HG03571 (cell line): ENCODE measurements around the gene ARHGAP6.

Experiments used
- ATAC-seq: cut with Tn5 transposase; IDR thresholded peaks from one replicate; pipeline ENCODE4 v1.9.1; 2021; ENCODE audit not compliant: unreplicated experiment

The ARHGAP6 gene

GRCh38 chrX:11434607-11435006 lies 231.1 kb downstream of the ARHGAP6 start:
- no peak for ATAC-seq

GRCh38 chrX:11431786-11432185 lies 233.9 kb downstream of the ARHGAP6 start:
- ATAC-seq = no peak

GRCh38 chrX:11430271-11430670 lies 235.4 kb downstream of the ARHGAP6 start:
- ATAC-seq = no peak

DNA sequence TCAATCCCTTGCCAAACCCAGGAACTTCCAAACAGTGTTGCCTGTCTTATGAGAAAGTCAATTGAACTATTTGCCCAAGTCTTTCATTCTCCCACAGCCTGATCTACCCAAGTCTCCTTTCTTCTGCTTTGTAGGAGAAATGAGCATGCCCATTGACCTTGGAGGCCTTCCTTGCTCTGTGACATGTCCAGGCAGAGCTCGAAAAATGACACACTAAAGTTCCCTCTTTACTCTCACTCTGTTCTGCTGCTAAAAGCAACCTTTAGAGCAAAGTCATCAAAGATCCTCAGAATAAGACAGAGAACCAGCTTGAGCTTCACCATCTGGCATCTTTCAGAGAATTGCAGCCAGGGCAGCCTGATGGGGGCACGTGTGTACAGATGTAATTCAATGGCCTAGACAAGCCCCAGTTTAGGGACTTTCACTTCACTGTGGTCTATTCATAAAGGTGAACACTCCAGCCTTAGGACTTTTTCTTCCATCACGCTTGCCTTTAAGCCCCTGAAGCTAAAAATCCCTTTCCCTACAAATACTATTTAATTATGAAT lies 236.1 kb downstream of the ARHGAP6 start:
- no peak for ATAC-seq

GRCh38 chrX:11427453-11428071 lies 238.2 kb downstream of the ARHGAP6 start:
- ATAC-seq = no peak

- ATAC-seq = no peak
These were observed 238.8 kb downstream of the ARHGAP6 start for GRCh38 chrX:11426712-11427452.

DNA sequence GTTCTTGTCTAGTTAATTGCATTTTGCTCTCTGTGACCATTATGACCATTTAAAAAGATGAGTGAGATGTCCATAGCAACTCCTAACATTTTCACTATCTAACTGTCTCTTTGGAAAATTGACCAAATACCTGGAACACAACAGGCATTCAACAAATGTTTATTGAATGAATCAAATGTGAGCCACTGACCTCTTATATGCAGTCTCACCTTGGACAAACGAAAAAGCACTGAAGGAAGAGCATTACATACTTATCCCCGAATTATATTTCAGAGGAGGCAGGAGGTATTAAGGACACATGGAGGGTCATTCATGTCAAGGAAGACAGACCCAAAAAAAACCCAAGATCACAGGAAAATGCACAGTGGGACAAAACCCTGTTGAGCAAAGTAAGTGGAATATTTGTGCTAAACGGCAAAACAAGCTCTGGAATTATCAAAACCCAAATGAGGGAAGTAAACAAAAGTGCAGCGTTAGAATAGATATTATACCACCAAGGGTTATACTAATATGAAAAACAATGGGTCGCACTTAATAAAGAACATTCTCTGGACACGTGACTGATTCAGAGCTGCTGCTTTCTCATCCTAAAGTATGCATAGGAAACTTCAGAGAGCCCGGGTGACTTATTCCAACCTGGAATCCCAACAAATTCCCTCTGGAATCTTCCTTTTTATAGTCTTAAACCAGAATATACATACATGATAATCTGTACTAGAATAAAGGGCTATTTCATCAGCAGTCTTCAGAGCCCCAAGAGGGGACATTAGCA lies 240.6 kb downstream of the ARHGAP6 start:
- no peak for ATAC-seq

DNA sequence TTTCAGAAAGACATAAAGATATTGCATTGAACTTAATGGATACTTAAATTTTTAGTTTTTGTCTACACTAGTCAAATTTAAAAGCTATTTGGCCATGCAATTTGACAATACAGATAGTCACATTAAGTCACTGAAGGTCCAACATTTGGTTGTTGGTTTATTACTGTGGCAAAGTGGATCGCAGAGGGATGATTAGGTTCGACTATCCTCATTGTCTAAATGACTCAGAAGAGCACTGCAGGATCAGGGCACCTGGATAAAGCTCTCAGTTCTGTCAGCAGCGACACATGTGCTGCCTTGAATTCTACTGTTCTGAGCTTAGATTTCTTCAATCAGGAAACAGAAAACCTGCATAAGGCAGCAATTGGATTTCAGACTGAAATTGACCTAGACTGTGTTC lies 241.8 kb downstream of the ARHGAP6 start:
- no peak for ATAC-seq

DNA sequence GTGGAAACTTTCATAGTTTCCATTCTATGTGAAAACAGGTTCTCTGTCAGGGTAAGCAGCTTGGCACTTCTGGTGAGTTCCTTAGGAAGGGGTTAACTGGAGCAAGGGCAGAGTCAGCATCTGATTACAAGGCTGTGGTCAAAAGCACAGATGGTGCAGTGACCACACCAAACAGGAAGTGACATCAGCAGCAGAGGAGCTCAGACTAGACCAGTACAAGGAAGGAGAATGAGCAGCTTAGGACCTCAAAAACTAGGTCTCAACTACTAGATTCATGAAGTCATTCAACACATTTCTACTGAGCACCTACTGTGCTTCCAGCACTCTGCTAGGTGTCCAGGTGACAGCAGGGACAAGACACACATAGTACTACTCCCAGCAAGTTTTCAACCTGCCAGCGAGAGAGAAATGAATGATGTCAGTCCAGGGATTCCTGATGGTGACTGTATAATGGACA lies 242.3 kb downstream of the ARHGAP6 start:
- ATAC-seq = peak; percentile 94

GRCh38 chrX:11422525-11422857 lies 243.2 kb downstream of the ARHGAP6 start:
- no peak for ATAC-seq

DNA sequence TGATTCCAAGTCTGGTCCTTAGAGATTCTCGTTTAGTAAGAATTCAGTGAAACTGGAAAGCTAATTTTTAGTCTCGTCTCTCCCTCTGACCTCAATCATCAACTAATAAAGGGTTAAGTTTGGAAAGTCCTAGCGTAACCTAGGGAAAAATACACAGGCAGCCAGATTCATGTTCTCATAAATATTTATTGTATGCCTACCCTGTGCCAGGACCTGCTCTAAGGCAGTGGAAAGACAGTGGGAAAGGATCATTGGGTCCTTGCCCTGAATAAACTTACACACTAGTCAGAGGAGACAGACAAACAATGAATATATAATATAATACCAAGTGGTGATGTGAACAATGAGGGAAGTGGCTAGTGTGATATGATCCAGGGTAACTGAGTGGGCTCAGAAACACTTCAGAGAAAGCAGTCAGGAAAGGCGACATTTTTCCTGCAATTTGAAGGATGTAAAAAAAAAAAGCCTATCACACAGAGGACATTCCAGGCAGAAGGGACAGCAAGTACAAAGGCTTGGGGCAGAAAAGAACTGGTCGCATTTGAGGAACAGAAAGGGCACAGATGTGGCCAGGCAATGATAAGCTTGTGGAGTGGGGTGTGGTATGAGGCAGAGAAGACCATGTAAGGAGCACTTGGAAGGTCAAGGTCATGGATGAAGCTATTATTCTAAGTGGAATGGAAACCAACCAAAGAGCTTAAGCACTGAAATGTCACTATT lies 243.8 kb downstream of the ARHGAP6 start:
- no peak for ATAC-seq

GRCh38 chrX:11420851-11421250 lies 244.9 kb downstream of the ARHGAP6 start:
- no peak for ATAC-seq

DNA sequence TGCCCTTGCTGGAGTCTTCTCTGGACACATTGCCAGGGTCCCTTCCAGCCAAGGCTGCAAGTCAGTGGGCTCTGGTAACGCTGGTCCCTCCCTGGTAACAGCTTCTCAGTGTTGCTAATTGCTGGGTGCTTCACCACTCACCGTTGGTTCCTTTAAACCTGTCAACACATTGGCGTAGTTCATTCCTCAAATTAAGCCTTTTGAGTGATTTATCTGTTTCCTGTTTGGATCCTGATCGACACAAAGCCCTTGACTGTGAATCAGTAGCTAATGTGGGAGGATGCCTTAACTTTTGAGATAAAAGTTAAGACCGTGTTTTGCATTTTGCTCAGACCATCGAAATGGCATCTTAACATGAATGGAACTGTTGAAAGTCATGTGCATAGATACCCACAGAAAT lies 246.6 kb downstream of the ARHGAP6 start:
- no peak for ATAC-seq

DNA sequence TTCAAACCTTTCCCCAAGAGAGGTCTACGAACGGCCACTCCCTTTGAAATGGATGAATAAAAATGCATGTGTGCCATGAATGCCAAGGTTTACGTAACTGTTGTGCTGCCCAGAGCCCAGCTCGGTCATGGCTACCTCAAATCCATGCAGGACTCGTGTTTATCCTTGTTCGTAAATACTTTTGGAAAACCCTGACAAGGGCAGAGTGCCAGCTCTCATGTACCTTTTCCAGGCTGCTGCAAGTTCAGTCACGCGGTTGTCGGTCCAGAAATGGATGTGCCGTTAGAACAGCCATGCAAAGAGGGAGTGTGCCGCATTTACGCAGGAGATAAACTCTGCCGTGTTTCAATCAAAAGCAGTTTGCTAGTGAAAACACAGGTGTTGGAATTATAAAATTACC lies 249.1 kb downstream of the ARHGAP6 start:
- no peak for ATAC-seq

GRCh38 chrX:11414091-11414490 lies 251.6 kb downstream of the ARHGAP6 start:
- ATAC-seq = no peak

DNA sequence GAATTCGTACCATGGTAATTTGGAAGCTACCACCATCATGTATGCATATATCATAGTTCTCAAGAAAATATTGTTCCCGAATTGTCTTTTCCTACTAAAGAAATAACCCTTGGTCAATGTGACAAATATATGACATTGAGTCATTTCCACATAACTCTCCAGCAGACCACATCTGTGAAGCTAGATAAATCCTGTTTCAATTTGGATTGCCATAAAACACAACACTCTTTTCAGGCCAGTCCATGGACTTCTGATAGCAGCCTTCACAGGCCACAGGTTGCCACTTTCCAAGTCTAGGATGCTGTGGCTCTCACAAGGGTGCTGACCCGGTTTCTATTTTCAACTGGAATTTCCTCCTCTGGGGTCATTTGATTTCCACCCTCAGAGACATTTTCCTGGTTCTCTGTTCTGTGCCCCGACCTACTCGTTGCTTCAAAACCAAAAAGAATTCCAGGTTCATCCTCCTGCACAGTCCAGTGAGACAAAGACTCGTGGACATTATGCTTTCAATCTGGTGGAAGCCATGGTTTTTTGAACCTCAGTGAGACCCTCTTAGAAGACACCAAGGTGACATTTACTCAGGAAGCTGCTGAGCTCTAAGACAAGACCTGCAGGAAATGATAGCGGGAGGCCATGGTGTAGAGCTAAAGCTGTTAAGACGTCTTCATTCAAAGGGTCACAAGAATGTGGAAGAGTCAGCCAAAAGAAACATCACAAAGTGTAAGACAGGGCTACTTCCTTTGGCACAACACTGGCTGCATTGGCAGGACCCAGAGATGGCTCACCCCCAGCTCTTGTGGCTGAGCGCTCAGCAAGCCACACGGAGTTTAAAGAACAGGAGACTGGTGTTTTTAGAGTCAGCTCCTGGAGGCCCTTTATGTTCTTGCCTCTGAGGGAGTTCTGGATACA lies 252.8 kb downstream of the ARHGAP6 start:
- no peak for ATAC-seq

GRCh38 chrX:11409957-11410356 lies 255.8 kb downstream of the ARHGAP6 start:
- ATAC-seq = no peak

- no peak for ATAC-seq
These were observed 256.9 kb downstream of the ARHGAP6 start for GRCh38 chrX:11408783-11409182.

- no peak for ATAC-seq
These were observed 257.7 kb downstream of the ARHGAP6 start for GRCh38 chrX:11408109-11408405.
